KBM-7 (cell line): ENCODE measurements around the gene RNF26.

Experiments
- DNase-seq: peaks from one replicate; pipeline ENCODE4 v3.0.0-alpha.2; 2015
- in situ Hi-C: fragments of 300-500 bp; cut with MboI; formaldehyde crosslinking; loops from 2 replicates; pipeline ENCODE4 v1.14.3; 2020; ENCODE audit warnings: low sequenced_read_pairs, low pct_unique_long_range_greater_than_20kb, mixed read lengths

Gene RNF26

DNA sequence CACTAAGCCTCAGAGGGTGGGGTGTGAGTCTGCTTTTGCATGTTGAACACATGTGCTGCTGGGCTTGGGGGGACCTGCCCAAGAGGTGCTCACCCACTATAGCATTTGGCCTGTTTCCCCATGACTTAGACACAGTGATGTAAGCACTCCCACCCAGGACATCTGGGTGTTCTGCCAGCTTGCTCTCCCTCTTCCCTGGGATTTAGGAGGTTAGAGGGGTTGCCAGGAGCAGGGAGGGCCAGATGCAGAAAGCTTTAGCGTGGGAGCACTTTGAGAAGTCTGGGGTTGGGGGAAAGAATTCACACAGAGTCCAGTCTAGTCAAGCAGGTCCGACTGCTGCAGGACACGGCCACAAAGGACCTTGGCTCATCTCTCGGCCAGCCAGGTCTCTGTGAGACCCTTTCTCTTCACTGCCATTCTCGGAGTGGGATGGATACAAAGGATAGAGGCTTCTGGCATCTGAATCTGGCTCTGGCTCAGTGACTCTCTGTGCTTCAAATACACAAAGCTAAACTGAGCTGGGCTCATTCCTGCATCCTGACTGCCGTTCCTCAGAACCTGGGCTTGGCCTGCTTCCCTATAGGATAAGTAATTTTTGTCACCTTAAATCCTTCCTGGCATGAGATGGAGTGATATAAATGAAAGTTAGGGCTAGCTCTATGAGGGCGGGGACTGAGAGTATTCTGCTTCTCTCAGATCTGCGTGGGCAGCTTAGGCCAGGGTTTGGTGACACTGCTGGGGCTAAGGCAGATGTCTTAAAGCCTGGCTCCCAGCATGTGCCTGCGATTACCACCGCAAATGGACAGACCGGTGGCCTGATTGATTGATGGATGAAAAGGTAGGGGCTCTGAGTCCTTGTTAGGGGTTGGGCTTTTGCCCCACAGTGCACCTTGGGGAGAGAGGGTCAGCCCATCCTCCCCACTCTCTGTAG, 32.6 kb downstream of the RNF26 start:
- in situ Hi-C loops: no loop called here

GRCh38 chr11:119367661-119368120, 33.4 kb downstream of the RNF26 start:
- DNase-seq: no peak
- in situ Hi-C loops: no loop called here

More for the DNA sequence above, 32.6 kb downstream of the RNF26 start:
- DNase-seq: no peak

DNA sequence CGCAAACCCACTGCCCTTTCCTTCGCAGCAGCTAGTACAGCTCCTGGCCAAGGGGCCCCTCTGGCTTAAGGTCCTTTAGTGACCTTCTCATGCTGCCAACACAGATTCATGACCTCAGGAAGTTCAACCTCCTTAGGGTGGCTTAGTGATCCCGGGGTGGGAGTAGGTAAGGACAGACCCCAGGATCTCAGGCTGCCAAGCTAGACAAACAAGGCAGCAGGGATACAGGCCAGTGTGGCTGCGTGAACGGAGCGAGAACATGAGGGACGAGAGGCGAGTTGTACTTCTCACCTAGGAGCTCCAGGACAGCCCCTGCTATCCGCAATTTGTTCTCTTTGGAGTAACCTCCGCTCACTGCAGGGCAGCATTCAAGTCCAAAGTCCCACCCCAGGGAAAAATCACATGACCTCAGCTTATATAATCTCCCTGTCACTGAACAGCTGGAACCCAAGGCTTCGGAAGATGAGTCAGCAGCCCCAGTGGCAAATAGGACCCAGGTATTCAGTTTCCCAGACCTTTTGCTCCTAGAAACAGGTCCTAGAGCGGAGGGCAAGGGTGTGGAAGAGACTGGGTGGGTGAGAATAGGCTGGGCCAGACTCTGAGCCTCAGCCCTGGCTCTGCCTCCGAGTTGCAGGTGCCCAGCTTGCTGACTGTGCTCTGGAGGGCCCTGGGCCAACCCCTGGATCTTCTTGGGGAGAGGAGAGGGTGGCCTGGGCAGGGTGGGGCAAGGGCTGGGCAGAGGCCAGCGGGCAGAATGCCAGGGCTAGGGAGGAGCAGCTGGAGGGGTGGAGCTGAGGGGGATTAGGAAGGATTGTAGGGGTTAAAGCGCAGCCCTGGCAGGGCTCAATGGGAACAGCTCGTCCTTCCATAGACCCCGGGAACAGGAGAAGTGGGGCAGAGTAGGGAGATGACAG, 34.1 kb downstream of the RNF26 start:
- in situ Hi-C loops: no loop called here

GRCh38 chr11:119369132-119369925, 35.0 kb downstream of the RNF26 start:
- in situ Hi-C loops: no loop called here
- no peak for DNase-seq

More for the DNA sequence above, 34.1 kb downstream of the RNF26 start:
- no peak for DNase-seq

- no peak for DNase-seq
- in situ Hi-C loops: no loop called here
Observed at GRCh38 chr11:119370486-119371046, 36.2 kb downstream of the RNF26 start.

DNA sequence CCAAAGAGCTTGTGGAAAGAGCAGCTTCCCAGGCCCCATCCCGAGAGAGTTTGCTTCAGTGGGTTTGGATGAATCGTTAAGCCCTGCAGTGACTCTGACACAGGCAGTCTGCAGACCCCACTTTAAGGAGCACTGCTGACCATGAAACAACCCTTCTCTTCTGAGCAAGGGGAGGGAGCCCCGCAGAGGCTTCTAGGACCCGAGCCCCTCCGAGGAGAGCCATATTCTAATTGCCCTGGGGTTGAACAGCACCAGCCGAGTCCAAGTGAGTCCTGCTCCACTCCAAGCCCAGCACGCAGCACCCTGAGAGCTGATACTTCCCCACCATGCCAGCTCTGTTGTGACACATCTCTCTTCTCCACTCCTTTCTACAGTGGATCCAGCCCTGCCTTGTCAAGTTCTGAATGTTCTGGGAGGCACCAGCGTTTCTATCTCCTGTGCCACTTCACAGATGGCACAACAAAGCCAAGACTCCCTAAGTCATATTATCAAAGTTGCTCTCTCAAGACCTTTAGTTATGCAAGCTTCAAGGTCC, 36.8 kb downstream of the RNF26 start:
- no peak for DNase-seq

DNA sequence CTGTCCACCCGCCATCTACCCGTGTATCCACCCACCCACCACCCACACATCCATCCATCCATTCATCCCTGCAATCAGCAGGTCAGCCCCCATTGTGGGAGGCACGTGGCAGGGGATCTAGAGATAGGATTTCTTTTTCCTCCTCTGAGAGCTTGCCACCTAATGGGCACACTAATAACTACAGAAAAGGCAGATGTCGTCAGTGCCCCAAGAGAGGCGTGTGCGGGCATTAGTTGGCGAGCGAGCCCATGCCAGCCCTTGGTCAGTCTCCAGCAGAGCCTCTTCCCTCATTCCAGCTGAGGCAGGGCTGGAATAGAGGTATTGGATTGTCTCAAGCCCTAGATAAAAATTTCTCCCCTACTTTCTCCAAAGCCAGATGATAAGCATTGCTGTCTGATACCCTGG, 37.5 kb downstream of the RNF26 start:
- in situ Hi-C loops: no loop called here

More for the DNA sequence above, 36.8 kb downstream of the RNF26 start:
- in situ Hi-C loops: no loop called here

GRCh38 chr11:119372260-119373058, 38.1 kb downstream of the RNF26 start:
- in situ Hi-C loops: no loop called here
- no peak for DNase-seq

More for the DNA sequence above, 37.5 kb downstream of the RNF26 start:
- DNase-seq: no peak

GRCh38 chr11:119373059-119373920, 39.0 kb downstream of the RNF26 start:
- in situ Hi-C loops: no loop called here
- DNase-seq: no peak

GRCh38 chr11:119373921-119374631, 39.7 kb downstream of the RNF26 start:
- DNase-seq: peak; percentile 86
- in situ Hi-C loops: no loop called here

DNA sequence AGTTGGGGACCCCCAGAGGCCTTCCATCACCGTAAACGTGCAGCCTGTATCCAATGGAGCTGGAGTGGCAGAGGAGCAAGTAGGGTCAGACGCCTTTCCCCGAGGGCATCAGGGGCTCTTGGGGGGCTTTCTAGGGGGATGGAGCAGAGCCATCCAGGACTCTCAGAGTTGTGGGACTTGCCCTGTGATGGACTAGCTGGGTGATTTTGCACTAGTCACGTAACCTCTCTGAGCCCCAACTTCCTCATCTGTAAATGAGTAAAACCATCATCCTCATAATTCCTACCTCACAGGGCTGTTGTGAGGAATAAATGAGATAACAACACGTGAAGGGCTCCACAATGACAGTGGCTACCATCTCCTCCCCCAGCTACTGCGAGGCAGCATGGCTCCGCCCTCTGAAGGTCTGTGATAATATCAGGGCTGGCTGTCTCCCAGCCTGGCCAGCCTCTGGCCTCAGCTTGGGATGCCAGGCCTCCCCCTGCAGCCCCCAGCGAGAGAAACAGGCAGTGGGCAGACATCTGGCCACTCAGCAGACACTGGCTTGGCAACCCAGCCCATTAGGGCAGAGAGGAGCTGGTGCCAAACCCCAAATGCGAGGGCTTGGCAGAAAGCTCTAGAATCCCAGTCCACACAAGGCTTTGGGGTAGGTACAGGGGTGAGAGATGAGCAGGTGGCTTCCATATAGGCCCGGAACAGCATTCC, 40.5 kb downstream of the RNF26 start:
- DNase-seq: no peak
- in situ Hi-C loops: no loop called here

GRCh38 chr11:119375337-119376196, 41.2 kb downstream of the RNF26 start:
- no peak for DNase-seq
- in situ Hi-C loops: no loop called here

DNA sequence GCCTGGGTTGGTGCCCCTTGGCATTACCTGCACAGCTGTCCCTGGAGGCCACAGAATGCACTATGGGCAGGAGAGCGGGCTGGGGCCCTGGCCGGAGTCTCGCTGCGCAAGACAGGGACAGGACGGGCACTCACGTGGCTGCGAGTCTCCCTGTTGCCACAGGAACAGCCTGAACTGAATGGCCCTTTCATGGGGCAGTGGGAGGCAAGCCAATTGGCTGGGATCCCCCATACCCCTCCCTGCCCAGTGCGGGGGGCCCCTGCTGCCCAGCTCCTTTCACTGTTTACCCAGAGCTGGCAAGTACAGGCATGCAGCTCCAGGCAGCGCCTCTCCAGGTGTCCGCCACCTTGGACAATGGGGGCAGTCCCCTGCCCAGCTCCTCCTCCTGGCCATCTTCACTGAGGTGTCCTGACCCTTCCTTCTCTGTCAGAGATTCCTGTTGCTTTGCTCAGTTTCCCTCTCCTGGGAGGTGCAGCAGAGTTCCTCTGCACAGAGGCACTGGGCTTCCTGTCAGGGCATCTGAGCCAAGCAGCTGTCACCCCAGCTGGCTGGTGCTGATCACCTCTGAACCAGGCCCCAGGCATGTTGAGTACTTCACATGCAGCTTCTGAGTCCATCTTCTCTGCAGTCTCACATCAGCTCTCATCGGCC, 42.0 kb downstream of the RNF26 start:
- in situ Hi-C loops: no loop called here
- no peak for DNase-seq

GRCh38 chr11:119377112-119377901, 43.0 kb downstream of the RNF26 start:
- no peak for DNase-seq
- in situ Hi-C loops: no loop called here
